IPS DF 6.9 (cell line): Measurements from ENCODE around the gene TLR3.

Experiments
- DNase-seq: peaks from one replicate; pipeline ENCODE4 v3.0.0-alpha.2; 2013; ENCODE audit warnings: low read depth, low spot score
- H3K27ac ChIP-seq: one replicate; pipeline ENCODE4 v1.5.1; 2013; ENCODE audit warnings: low read length, control low read depth
- H3K27me3 ChIP-seq: 2 replicates; pipeline ENCODE4 v1.6.1; 2013; ENCODE audit warnings: mild to moderate bottlenecking, low read length; ENCODE audit not compliant: control insufficient read depth, insufficient read depth
- H3K36me3 ChIP-seq: 2 replicates; pipeline ENCODE4 v1.6.1; 2013; ENCODE audit warnings: low read length; ENCODE audit not compliant: control insufficient read depth, insufficient read depth
- H3K4me1 ChIP-seq: 2 replicates; pipeline ENCODE4 v1.6.1; 2013; ENCODE audit warnings: low read length; ENCODE audit not compliant: control insufficient read depth, insufficient read depth
- H3K4me3 ChIP-seq: 2 replicates; pipeline ENCODE4 v1.5.1; 2013; ENCODE audit warnings: mild to moderate bottlenecking, low read length
- H3K9me3 ChIP-seq: 2 replicates; pipeline ENCODE4 v1.6.1; 2013; ENCODE audit warnings: low read length, inconsistent platforms; ENCODE audit not compliant: control insufficient read depth, insufficient read depth
- WGBS: extraction: QIAGEN DNeasy Blood & Tissue Kit; methylation state at CpG from one replicate; pipeline ENCODE4 v1.1.7; 2013; ENCODE audit warnings: mixed read lengths, missing lambda C conversion rate; ENCODE audit not compliant: insufficient read length, insufficient coverage; 5-methylcytosine and 5-hydroxymethylcytosine counted together

Gene TLR3

DNA sequence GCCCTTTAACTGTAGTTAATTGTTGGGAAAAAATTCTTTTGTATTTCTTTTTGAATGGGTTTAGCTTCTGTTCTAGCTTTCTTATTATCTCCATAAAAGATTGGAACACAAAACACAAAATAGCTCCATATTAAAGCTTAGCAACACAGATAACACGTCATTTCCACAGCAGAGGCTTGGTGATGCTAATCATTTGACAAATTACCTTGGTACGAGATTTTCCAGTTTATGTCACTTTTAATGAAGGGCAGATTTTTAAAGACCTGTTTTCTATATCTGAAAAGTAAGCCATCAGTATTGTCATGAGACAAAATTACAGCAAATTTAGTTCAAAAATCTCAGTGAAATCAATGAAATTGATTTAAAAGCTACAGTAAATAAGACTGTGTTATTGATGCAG lies 63.0 kb downstream of the TLR3 start:
- no peak overlapping the region for H3K4me3 ChIP-seq

DNA sequence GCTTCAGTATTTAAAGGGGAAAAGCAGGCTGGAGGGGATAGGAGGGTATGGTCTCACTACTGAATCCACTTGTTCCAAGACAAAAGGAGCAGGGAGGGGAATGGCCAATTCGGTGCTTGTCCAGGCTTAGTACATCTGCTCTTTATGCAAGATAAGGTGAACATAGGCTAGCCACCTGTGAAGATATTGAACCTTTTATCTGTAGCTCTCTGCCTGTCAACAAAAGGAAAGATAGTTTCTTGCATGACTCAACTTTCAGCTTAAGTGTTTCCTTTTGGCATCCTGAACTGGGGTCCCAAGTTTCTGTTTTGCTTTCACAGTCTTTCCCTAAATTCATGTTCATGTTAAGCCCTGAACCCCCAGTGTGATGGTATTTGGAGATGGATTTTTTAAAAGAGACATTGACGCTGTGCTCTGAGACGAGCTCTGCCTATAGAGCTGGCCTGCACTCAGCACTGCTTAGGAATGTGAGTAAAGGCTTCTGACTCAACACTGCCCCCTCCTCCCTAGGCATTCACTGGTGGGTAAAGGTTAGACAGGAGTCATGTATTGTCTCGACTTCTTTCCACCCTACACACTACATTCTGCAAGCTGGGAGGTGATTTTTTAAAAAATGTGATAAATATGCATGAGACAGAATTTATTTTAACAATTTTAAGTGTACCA lies 63.8 kb downstream of the TLR3 start:
- WGBS: no CpG with 5 or more reads among the region's 4 CpGs

More for the DNA sequence above, 63.0 kb downstream of the TLR3 start:
- H3K9me3 ChIP-seq: no peaks in the 10 kb centered on the region
- no peak for DNase-seq
- H3K27me3 ChIP-seq: no peaks in the 10 kb centered on the region
- WGBS: no CpG with 5 or more reads among the region's 2 CpGs
- H3K36me3 ChIP-seq: no peaks in the 10 kb centered on the region
- H3K4me1 ChIP-seq: peaks cover 5% of the 10 kb centered on the region
- H3K27ac ChIP-seq: no peak overlapping the region

DNA sequence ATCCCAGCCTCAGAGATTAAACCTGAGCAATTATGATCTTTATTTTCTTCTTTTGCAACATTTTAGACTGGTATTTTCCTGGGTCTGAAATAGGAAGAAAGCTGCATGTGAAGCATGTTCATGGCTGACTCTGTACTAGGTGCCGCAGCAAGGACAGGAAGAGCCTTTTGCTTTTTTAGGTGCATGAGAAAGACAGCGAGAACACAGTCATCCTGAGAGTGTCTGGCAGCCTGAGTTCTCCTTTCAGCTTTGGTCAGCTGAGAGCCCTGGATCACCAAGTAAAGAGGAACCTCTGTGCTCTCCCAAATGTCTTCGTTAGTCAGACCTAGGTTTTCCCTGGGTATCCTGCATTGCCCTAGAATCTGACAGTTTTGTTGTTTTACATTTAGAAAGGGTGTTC lies 65.3 kb downstream of the TLR3 start:
- no peak overlapping the region for H3K27ac ChIP-seq
- no peak for DNase-seq

More for the DNA sequence above, 63.8 kb downstream of the TLR3 start:
- Histone ChIP-seq H3K4me1 (peaks cover 5% of the 10 kb centered on the region), H3K36me3 (no peaks in the 10 kb centered on the region), H3K4me3 (no peak overlapping the region), H3K9me3 (no peaks in the 10 kb centered on the region), H3K27ac (no peak overlapping the region), H3K27me3 (no peaks in the 10 kb centered on the region)
- no peak for DNase-seq

GRCh38 chr4:186134861-186135260 lies 65.9 kb downstream of the TLR3 start:
- H3K4me3 ChIP-seq: no peak overlapping the region
- no peak for DNase-seq
- no peaks in the 10 kb centered on the region for H3K36me3 ChIP-seq
- no peaks in the 10 kb centered on the region for H3K27me3 ChIP-seq
- H3K9me3 ChIP-seq: no peaks in the 10 kb centered on the region
- no peak overlapping the region for H3K27ac ChIP-seq
- peaks cover 5% of the 10 kb centered on the region for H3K4me1 ChIP-seq
- WGBS: no CpG with 5 or more reads among the region's 11 CpGs

More for the DNA sequence above, 65.3 kb downstream of the TLR3 start:
- Histone ChIP-seq H3K36me3 (no peaks in the 10 kb centered on the region), H3K27me3 (no peaks in the 10 kb centered on the region), H3K9me3 (no peaks in the 10 kb centered on the region), H3K4me3 (no peak overlapping the region), H3K4me1 (peaks cover 5% of the 10 kb centered on the region)
- WGBS: no CpG with 5 or more reads among the region's 3 CpGs

GRCh38 chr4:186137196-186137794 lies 68.3 kb downstream of the TLR3 start:
- WGBS: no CpG with 5 or more reads among the region's 6 CpGs
- no peak for DNase-seq

More at GRCh38 chr4:186137196-186137794, 68.3 kb downstream of the TLR3 start:
- H3K4me1 ChIP-seq: peaks cover 2% of the 10 kb centered on the region; the same call in 1 of the 2 replicates
- H3K9me3 ChIP-seq: no peaks in the 10 kb centered on the region
- H3K4me3 ChIP-seq: no peak overlapping the region
- no peaks in the 10 kb centered on the region for H3K36me3 ChIP-seq
- H3K27ac ChIP-seq: no peak overlapping the region
- no peaks in the 10 kb centered on the region for H3K27me3 ChIP-seq
